Measurements from ENCODE around the gene CDK14.

CDK14 gene

GRCh38 chr7:91041901-91042484 is 445.9 kb downstream of the CDK14 start:
- TF ChIP-seq EP300 (IDR thresholded peaks at IDR 0.05; ENCODE audit: borderline replicate concordance) (no peak), NFIC (IDR thresholded peaks at IDR 0.05) (no peak), CREB1 (IDR thresholded peaks at IDR 0.05; ENCODE audit: low read depth) (no peak), USF1 (IDR thresholded peaks at IDR 0.05) (no peak), FOXM1 (IDR thresholded peaks at IDR 0.05; ENCODE audit: borderline replicate concordance, low read depth) (no peak), TAF1 (IDR thresholded peaks at IDR 0.05; ENCODE audit: low read depth) (no peak), CEBPB (IDR thresholded peaks at IDR 0.05) (no peak), TEAD4 (IDR thresholded peaks at IDR 0.05) (no peak), EGR1 (IDR thresholded peaks at IDR 0.05) (no peak), YY1 (IDR thresholded peaks at IDR 0.05; ENCODE audit: low read depth) (no peak), ZBTB7A (IDR thresholded peaks at IDR 0.05; ENCODE audit: low read depth) (no peak), REST (IDR thresholded peaks at IDR 0.05; ENCODE audit: low read depth) (no peak), TCF12 (IDR thresholded peaks at IDR 0.05; ENCODE audit: low read depth) (no peak), RAD21 (IDR thresholded peaks at IDR 0.05; ENCODE audit: low read depth) (no peak)

GRCh38 chr7:91043186-91043585 is 447.1 kb downstream of the CDK14 start:
- TF ChIP-seq CREB1 (IDR thresholded peaks at IDR 0.05; ENCODE audit: low read depth) (no peak), EGR1 (IDR thresholded peaks at IDR 0.05) (no peak), EP300 (IDR thresholded peaks at IDR 0.05; ENCODE audit: borderline replicate concordance) (no peak), TEAD4 (IDR thresholded peaks at IDR 0.05) (no peak), CEBPB (IDR thresholded peaks at IDR 0.05) (no peak)

GRCh38 chr7:91043924-91044645 is 448.0 kb downstream of the CDK14 start:
- TF ChIP-seq RAD21 (IDR thresholded peaks at IDR 0.05; ENCODE audit: low read depth) (no peak), USF1 (IDR thresholded peaks at IDR 0.05) (no peak), TAF1 (IDR thresholded peaks at IDR 0.05; ENCODE audit: low read depth) (no peak), CREB1 (IDR thresholded peaks at IDR 0.05; ENCODE audit: low read depth) (no peak), MAX (IDR thresholded peaks at IDR 0.05) (no peak), YY1 (IDR thresholded peaks at IDR 0.05; ENCODE audit: low read depth) (no peak), ZBTB7A (IDR thresholded peaks at IDR 0.05; ENCODE audit: low read depth) (no peak), TCF12 (IDR thresholded peaks at IDR 0.05; ENCODE audit: low read depth) (no peak), REST (IDR thresholded peaks at IDR 0.05; ENCODE audit: low read depth) (no peak), EP300 (IDR thresholded peaks at IDR 0.05; ENCODE audit: borderline replicate concordance) (no peak), CEBPB (IDR thresholded peaks at IDR 0.05) (no peak), EGR1 (IDR thresholded peaks at IDR 0.05) (no peak), FOXM1 (IDR thresholded peaks at IDR 0.05; ENCODE audit: borderline replicate concordance, low read depth) (no peak), TEAD4 (IDR thresholded peaks at IDR 0.05) (no peak), NFIC (IDR thresholded peaks at IDR 0.05) (no peak)

- TF ChIP-seq FOXM1 (IDR thresholded peaks at IDR 0.05; ENCODE audit: borderline replicate concordance, low read depth) (no peak), CEBPB (IDR thresholded peaks at IDR 0.05) (no peak), CREB1 (IDR thresholded peaks at IDR 0.05; ENCODE audit: low read depth) (no peak), TCF12 (IDR thresholded peaks at IDR 0.05; ENCODE audit: low read depth) (no peak), EGR1 (IDR thresholded peaks at IDR 0.05) (no peak), REST (IDR thresholded peaks at IDR 0.05; ENCODE audit: low read depth) (no peak), ZBTB7A (IDR thresholded peaks at IDR 0.05; ENCODE audit: low read depth) (no peak), RAD21 (IDR thresholded peaks at IDR 0.05; ENCODE audit: low read depth) (no peak), NFIC (IDR thresholded peaks at IDR 0.05) (no peak), EP300 (IDR thresholded peaks at IDR 0.05; ENCODE audit: borderline replicate concordance) (no peak), TEAD4 (IDR thresholded peaks at IDR 0.05) (no peak), MAX (IDR thresholded peaks at IDR 0.05) (no peak), TAF1 (IDR thresholded peaks at IDR 0.05; ENCODE audit: low read depth) (no peak), YY1 (IDR thresholded peaks at IDR 0.05; ENCODE audit: low read depth) (no peak), USF1 (IDR thresholded peaks at IDR 0.05) (no peak)
Observed at GRCh38 chr7:91045606-91046005, 449.5 kb downstream of the CDK14 start.
